SU-DHL-6 (cell line): ENCODE results near the gene ABLIM1.

ENCODE experiments used
- H2AFZ ChIP-seq: fragments of 200-600 bp; sonication (generic); 2 replicates; pipeline ENCODE4 v1.6.1; 2014; ENCODE audit warnings: low read depth, mild to moderate bottlenecking, moderate library complexity, mixed read lengths, antibody characterized with exemption, low read length; ENCODE audit not compliant: severe bottlenecking
- H3F3A ChIP-seq: fragments of 200-600 bp; shearing (Covaris generic); 2 replicates; pipeline ENCODE4 v1.6.0; 2016; ENCODE audit warnings: antibody characterized with exemption, mild to moderate bottlenecking; ENCODE audit not compliant: insufficient read depth
- H3K27ac ChIP-seq: fragments of 200-600 bp; sonication (generic); 2 replicates; pipeline ENCODE4 v1.5.1; 2016; ENCODE audit warnings: low read depth, mild to moderate bottlenecking, low read length, moderate library complexity, mixed read lengths
- H3K27me3 ChIP-seq: fragments of 200-600 bp; sonication (generic), shearing (Covaris generic); 2 replicates; pipeline ENCODE4 v1.6.0; 2014; ENCODE audit warnings: mild to moderate bottlenecking, low read length
- H3K36me3 ChIP-seq: fragments of 200-600 bp; sonication (generic); 2 replicates; pipeline ENCODE4 v1.6.1; 2014; ENCODE audit warnings: mild to moderate bottlenecking, low read length, mixed read lengths
- H3K4me2 ChIP-seq: fragments of 300-600, 200-600 bp; shearing (Covaris generic), sonication (generic); 2 replicates; pipeline ENCODE4 v1.6.0; 2014; ENCODE audit warnings: low read length, low read depth, mild to moderate bottlenecking; ENCODE audit not compliant: poor library complexity, severe bottlenecking
- H3K4me3 ChIP-seq: fragments of 200-600 bp; sonication (generic); 2 replicates; pipeline ENCODE4 v1.5.1; 2014; ENCODE audit warnings: antibody characterized with exemption, low read length, mild to moderate bottlenecking, mixed read lengths; ENCODE audit not compliant: insufficient read depth, poor library complexity, severe bottlenecking
- H3K79me2 ChIP-seq: fragments of 200-600 bp; sonication (generic); 2 replicates; pipeline ENCODE4 v1.6.1; 2014; ENCODE audit warnings: mild to moderate bottlenecking, low read length, moderate library complexity; ENCODE audit not compliant: insufficient read depth
- H3K9ac ChIP-seq: fragments of 200-600 bp; sonication (generic); 2 replicates; pipeline ENCODE4 v1.7.0; 2014; ENCODE audit warnings: mild to moderate bottlenecking, low read length
- H3K9me2 ChIP-seq: fragments of 200-600 bp; sonication (generic); replicated peaks from 2 replicates; pipeline ENCODE4 v1.6.1; 2014; ENCODE audit warnings: low read length; ENCODE audit not compliant: insufficient read depth
- H3K9me3 ChIP-seq: fragments of 200-600 bp; sonication (generic); 2 replicates; pipeline ENCODE4 v1.6.1; 2014; ENCODE audit warnings: low read length, mixed read lengths; ENCODE audit not compliant: insufficient read depth
- H4K20me1 ChIP-seq: fragments of 200-600 bp; sonication (generic); 2 replicates; pipeline ENCODE4 v1.6.1; 2014; ENCODE audit warnings: low read depth, mild to moderate bottlenecking, antibody characterized with exemption, low read length, moderate library complexity, mixed read lengths
- CTCF ChIP-seq: fragments of 200-600 bp; sonication (generic); IDR thresholded peaks from one replicate; pipeline ENCODE4 v1.5.1; 2017; ENCODE audit warnings: antibody characterized with exemption, mild to moderate bottlenecking, low read length, moderate library complexity; ENCODE audit not compliant: insufficient read depth, poor library complexity, severe bottlenecking
- EZH2phosphoT487 ChIP-seq: fragments of 200-600 bp; sonication (generic), shearing (Covaris generic); conservative IDR thresholded peaks from 2 replicates; pipeline ENCODE4 v1.6.1; 2018; ENCODE audit warnings: mild to moderate bottlenecking, antibody characterized with exemption, low read length, moderate library complexity, mixed read lengths

The ABLIM1 gene

DNA sequence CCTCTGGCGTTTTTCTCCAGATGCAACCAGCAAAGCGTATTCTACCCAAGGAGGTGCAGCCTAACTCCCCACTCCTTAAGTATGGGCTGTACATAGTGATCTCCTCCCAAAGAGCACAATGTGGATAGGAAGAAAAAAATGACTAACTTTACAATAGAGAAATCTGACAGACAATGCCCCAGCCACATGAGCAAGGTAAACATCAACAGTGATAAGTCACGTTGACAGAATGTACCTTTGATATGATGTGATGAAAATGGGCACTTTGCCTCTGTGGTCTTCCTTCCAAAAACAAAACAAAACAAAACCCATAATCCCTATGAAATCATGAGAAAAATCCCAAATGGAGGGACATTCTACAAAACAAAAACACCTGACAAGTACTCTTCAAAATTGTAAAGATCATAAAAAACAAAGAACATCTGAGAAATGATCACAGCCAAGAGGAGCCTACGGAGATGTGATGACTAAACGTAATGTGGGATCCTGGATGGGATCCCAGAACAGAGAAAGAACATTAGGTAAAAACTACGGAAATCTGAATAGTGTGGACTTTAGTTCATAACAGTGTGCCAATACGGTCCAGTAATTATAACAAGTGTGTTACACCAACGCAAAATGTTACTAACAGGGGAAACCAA lies 50.6 kb downstream of the ABLIM1 start:
- Histone ChIP-seq H3K79me2 (no peaks in the 10 kb centered on the region), H2AFZ (no peak overlapping the region), H3K9me3 (no peaks in the 10 kb centered on the region), H3K27ac (no peak overlapping the region), H3F3A (no peaks in the 10 kb centered on the region), H3K4me2 (no peak overlapping the region), H3K9me2 (no peaks in the 10 kb centered on the region), H4K20me1 (no peaks in the 10 kb centered on the region), H3K36me3 (no peaks in the 10 kb centered on the region), H3K4me3 (no peak overlapping the region), H3K27me3 (no peaks in the 10 kb centered on the region), H3K9ac (no peak overlapping the region)
- TF ChIP-seq CTCF (no peak), EZH2phosphoT487 (no peak)

GRCh38 chr10:114605155-114605797 lies 52.8 kb downstream of the ABLIM1 start:
- H3K4me3 ChIP-seq = no peak overlapping the region
- H3K9ac ChIP-seq = no peak overlapping the region
- H3K9me2 ChIP-seq = no peaks in the 10 kb centered on the region
- H3K79me2 ChIP-seq = no peaks in the 10 kb centered on the region
- TF ChIP-seq EZH2phosphoT487 = no peak
- TF ChIP-seq CTCF = no peak
- H3K27me3 ChIP-seq = no peaks in the 10 kb centered on the region
- H3K36me3 ChIP-seq = no peaks in the 10 kb centered on the region
- H2AFZ ChIP-seq = no peak overlapping the region
- H4K20me1 ChIP-seq = no peaks in the 10 kb centered on the region
- H3K4me2 ChIP-seq = no peak overlapping the region
- no peaks in the 10 kb centered on the region for H3F3A ChIP-seq
- H3K9me3 ChIP-seq = no peaks in the 10 kb centered on the region
- H3K27ac ChIP-seq = no peak overlapping the region

- Histone ChIP-seq H3K9me3 (no peaks in the 10 kb centered on the region), H3F3A (no peaks in the 10 kb centered on the region), H3K36me3 (no peaks in the 10 kb centered on the region), H3K4me3 (no peak overlapping the region), H3K27ac (no peak overlapping the region), H3K9me2 (no peaks in the 10 kb centered on the region), H3K4me2 (no peak overlapping the region), H4K20me1 (no peaks in the 10 kb centered on the region), H3K27me3 (no peaks in the 10 kb centered on the region), H3K79me2 (no peaks in the 10 kb centered on the region), H2AFZ (no peak overlapping the region), H3K9ac (no peak overlapping the region)
- TF ChIP-seq EZH2phosphoT487 = no peak
- TF ChIP-seq CTCF = no peak
Measured at GRCh38 chr10:114604357-114605130, 53.5 kb downstream of the ABLIM1 start.
